GM18517 (cell line): ENCODE data around the gene LCOR.

Source experiments
- ATAC-seq: cut with Tn5 transposase; IDR thresholded peaks from one replicate; pipeline ENCODE4 v1.9.1; 2021; ENCODE audit warnings: mild to moderate bottlenecking, moderate library complexity; ENCODE audit not compliant: unreplicated experiment

Gene LCOR

DNA sequence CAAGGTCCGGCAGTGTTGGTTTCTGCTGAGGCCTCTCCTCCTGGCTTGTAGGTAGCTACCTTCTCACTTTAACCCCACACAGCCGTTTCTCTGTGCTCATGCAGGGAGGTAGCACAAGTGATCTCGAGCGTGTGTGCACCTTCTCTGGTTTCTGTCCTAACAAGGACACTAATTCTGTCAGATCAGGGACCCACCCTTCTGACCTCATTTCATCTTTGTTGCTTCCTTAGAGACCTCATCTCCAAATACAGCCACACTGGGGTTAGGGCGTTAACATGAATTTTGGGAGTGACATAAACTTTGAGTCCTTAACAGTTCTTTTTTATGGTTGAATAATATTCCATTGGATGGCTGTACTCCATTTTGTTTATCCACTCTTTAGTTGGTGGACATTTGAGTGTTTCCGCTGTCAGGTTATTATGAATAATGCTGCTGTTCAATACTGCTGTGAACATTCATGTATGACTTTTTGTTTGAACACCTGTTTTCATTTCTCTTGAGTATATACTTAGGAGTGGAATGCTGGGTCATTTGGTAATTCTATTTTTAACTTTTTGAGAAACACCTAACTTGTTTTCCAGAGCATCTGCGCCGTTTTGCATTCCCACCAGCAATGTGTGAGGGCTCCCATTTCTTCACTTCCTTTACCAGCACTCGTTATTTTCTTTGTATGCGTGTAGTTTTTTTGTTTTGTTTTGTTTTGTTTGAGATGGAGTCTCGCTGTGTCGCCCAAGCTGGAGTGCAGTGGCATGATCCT is 57.5 kb downstream of the LCOR start:
- no peak for ATAC-seq

DNA sequence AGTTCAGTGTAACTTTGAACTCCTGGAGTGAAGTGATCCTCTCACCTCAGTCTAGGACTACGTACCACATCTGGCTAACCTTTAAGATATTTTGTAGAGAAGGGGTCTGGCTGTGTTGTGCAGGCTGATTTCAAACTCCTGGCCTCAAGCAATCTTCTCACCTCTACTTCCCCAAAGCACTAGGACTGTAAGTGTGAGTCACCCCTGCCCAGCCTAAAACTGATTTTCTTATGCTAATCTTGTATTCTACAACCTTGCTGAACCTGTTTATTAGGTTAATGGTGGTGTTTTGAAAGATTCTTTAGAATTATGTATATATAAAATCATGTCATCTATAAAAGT is 58.0 kb downstream of the LCOR start:
- ATAC-seq = no peak

DNA sequence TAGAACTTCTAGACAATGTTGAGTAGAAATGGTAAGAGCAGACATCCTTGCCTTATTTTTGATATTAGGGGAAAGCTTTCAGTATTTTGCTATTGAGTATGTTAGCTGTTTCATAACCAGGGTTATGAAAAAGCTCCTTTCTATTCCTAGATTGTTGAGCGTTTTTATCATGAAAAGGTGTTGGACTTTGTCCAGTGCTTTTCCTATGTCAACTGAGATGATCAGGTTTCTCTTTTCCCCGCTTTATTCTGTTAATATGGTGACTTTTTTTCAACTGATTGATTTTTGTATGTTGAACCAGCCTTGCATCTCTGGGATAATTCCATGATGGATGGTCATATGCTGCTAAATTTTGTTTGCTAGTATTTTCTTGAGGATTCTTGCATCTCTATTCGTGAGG is 58.5 kb downstream of the LCOR start:
- no peak for ATAC-seq

DNA sequence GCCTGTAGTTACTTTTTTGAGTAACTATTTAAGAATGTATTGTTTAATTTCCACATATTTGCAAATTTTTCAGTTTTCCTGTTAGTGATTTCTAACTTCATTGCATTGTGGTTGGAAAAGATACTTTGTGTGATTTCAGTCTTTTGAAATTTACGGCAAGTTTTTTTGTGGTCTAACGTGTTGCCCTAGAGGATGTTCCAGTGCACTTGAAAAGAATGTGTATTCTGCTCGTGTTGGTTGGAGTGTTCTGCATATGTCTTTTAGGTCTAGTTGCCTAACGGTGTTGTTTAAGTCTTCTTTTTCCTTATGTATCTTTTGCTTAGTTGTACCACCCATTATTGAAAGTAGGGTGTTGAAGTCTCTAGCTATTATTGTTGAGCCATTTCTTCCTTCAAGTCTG is 59.7 kb downstream of the LCOR start:
- no peak for ATAC-seq

DNA sequence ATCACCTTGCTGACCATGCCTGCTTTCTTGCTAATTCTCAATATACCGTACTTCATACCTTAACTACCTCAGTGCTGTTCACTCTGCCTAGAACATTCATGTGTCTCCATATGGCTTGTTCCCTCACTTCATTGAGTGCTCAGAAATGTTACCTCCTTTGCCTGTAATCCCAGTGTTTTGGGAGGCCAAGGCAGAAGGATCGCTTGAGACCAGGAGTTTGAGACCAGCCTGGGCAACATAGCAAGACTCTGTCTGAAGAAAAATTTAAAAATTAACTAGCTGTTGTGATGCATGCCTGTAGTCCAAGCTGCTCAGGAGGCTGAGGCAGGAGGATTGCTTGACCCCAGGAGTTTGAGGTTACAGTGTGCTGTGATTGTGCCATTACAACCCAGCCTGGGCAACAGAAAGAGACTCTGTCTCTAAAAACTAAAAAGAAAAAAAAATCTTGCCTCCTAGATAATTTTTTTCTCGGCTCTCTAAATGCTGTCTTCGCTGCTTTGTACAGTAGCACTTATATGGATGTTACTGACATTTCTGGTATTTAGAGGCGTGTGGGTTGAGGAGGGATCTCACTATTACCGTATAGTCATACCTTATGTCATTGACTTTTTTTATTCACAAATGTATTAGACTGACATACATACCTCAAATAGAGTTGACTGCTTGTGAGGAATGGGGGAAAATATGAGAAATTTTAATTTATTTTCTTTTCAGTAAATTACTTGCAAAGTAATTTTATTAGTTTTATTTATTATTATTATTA is 63.7 kb downstream of the LCOR start:
- no peak for ATAC-seq

DNA sequence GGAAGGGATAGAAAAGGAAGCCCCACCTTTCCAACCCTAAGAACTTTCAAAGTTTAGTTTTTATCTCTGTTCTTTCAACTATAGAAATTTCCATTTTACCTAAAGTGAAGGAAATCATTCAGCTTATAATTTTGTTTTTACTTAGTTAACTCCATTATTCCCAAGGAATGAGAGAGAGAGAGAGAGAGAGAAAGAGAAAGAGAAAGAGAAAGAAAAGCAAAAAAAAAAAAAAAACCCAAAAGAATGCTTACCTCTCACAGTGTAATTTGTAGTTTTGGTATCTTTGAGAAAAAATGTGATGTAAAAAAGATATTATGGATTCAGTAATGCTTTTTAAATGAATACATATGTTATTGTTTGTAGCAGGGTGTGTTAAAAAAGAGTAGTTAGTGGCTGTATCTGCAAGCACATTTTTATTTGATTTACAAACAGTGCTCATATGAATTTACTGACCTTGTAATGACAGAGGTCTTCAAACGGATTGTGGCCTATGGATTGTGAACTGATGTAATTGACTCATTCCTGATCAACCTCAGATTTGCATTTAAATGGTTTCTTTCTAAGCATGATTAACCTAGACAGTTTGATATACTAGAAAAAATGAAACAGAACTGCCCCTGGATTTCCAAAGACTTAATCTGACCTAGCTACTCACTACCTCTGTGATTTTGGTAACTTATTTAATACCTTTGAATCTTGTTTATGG is 64.9 kb downstream of the LCOR start:
- ATAC-seq = no peak

DNA sequence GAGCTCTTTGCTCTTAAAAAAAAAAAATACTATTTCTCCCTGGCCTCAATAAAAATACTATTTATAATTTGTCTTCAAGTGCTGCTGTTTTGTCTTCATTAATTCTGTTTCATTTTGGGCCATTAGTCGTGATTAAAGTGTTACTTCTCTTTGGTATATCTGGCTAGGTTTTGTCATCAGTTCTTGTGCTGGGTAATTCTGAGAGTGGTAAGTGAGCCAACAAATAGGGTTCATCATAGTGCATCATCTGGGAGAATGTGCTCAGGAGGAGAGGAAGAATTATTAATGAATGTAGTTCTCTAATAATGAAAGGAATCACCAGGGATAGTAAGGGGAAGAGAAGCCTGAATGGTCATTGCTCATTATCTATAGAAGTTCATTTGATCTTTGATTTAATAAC is 70.0 kb downstream of the LCOR start:
- no peak for ATAC-seq

DNA sequence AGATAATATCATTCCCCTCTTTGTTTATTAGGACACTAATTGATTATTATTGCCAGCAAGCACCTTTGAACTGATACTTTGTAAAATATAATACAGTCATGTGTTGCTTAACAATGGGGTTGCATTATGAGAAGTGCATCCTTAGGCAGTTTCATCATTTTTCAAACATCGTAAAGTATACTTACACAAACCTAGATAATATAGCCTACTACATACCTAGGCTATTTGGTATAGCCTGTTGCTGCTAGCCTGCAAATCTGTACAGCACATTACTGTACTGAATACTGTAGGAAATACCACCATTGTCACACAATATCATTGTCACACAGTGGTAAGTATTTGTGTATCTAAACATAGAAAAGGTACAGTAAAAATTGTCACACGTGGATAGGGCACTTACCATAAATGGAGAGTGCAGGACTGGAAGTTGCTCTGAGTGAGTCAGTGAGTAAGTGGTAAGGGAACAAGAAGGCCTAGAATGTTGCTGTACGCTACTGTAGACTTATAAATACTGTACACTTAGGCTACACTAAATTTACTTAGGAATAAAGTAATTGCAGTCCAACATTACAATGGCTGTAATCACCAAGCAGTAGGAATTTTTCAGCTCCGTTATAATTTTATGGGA is 70.7 kb downstream of the LCOR start:
- no peak for ATAC-seq

DNA sequence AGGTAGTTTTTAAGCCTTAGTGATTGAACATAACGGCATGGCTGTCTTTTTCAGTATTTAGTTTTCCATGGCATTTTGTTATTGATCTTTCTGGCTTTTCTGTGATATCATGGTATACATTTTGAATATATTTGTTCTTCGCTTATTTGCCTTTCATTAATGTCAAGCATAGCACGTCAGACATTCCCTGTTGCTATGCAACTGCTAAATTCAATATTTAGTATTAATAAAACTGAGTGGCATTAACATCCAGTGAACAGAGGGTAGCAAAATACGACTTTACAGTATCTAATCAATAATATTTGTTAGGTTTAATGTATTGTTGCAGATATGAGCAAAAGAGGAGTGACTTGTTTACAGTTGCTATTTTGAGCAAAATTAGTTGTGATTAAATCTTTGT is 72.5 kb downstream of the LCOR start:
- no peak for ATAC-seq

DNA sequence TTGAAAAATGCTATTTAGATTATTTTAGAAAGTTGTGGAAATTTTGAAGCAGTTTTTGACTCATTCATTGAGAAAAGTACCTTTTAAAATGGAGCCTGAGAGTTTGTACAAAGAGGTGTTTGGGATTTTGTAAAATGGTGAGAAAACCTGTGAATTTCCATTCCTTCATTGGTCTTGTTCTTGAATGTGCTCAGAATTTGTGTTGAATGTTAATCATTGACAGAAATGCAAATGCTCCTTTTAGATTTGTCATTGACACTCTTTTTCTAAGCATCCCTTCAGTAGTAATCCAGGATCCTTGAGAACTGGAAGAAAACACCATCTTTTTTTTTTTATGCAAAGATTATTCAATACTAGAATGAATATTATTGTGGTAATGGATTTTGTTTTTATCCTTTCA is 74.8 kb downstream of the LCOR start:
- ATAC-seq = no peak

DNA sequence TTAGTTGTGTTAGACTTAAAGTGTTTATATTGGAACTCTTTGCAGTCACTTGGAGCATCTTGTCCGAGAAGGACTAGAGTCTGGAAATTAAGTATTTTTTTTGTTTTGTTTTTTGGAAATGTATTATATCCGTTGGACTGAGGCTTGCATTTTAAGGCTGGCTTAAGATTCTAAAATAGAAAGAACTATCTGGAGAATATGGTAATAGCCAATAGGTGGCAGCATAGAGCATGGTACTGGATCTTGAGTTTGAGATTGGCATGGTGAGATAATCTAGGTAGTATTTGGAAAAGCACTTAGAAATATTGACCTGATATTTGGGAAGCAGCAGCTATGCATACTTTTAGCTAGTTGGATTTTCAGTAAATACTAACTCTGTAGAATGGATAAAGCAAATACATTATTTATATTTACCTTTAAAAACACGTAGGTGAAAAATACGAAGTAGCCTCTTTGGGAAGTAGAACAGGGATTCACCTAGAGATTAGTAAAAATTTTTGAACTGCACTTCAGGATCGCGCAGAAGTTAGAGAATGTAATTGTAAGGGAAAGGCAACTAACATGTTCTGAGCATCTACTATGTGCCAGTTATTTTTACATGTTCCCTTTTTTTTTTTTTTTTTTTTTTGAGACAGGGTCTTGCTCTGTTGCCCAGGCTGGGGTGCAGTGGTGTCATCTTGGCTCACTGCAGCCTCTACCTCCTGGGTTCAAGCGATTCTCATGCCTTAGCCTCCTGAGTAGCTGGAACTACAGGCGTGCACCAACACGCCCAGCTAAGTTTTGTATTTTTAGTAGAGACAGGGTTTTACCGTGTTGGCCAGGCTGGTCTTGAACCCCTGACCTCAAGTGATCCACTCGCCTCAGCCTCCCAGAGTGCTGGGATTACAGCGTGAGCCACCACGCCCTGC is 78.6 kb downstream of the LCOR start:
- no peak for ATAC-seq

DNA sequence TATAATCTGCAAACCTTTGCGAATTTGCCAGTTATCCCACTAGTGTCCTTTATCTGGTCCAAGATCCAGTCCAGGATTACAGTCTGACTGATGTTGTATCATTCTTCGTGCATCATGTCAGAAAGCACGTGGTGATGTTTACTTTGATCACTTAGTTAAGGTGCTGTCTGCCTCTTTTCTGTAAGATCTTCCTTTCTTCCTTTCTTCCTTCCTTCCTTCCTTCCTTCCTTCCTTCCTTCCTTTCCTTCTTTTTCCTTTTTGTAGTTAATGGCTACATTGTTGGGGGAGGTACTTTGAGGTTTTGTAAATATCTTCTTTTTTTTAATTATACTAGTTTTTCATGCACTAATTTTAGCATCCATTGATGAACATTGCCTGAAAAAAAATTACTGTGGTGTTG is 80.3 kb downstream of the LCOR start:
- ATAC-seq = no peak

DNA sequence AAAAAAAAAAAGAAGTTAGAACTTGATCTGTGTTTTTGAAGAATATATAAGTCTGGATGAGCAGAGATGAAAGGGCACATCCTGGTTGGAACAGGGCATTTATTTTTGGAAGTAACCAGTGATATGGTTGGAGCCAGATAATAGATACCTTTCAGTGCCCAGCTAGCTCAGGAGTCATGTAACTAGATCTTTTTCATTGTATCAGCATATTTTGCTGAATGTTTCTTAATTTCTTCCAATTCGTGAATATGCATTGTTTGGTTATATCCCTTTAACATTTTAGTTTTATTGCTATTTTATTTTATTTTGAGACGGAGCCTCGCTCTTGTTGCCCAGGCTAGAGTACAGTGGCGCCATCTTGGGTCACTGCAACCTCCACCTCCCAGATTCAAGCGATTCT is 81.8 kb downstream of the LCOR start:
- ATAC-seq = no peak

DNA sequence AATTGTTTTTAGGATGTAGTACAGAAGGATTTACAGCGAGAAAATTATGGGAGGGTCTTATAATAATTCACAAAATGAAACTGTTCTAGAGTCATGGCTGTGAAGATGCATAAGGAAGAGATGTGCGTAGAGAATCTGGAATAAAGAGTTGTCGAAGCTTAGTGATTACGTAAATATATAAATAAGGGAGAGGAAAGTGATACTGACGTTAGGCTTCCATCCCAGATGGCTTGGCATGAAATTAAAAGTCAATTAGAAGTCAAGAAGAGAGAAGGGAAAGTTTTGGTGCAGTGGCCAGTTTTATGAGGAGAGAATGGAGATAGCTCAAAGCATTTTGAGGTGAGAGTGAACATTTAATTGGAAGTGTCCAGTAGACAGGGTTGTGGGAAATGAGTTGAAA is 85.5 kb downstream of the LCOR start:
- no peak for ATAC-seq

DNA sequence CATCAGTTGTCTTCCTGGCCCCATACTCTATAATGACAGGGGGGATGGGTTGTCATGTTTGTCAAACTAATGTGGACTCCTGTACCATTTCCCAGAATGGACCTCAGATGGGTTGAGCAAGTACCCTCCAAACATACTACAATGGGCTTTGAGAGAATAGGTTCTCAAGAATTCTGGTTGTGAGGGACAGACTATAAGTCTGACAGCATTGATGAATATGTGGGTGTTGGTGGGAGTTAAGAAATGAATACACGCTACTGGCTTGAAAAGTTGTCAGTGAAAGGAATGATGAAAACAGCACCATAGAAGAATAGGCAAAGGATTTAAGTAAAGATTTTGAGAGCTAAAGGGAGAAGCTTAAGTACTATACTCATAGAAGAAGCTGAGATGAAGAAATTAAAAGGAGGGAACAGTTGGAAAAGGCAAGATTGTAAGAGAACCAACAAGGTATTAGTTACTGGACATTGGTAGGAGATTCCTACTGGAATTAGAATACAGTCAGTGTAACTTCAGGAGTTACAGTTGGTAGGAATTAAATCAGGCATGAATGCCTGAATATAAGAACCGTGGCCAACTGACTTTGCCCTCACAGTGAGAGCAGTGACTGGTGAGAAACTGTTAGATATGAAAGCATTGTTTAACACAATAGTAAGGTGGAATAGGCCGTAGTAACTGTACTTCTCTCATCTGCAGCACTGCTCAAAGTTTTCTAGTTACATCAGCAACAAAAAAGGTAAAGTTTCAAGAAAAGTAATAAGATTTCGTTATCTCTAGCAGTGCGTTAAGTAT is 86.3 kb downstream of the LCOR start:
- ATAC-seq = no peak

DNA sequence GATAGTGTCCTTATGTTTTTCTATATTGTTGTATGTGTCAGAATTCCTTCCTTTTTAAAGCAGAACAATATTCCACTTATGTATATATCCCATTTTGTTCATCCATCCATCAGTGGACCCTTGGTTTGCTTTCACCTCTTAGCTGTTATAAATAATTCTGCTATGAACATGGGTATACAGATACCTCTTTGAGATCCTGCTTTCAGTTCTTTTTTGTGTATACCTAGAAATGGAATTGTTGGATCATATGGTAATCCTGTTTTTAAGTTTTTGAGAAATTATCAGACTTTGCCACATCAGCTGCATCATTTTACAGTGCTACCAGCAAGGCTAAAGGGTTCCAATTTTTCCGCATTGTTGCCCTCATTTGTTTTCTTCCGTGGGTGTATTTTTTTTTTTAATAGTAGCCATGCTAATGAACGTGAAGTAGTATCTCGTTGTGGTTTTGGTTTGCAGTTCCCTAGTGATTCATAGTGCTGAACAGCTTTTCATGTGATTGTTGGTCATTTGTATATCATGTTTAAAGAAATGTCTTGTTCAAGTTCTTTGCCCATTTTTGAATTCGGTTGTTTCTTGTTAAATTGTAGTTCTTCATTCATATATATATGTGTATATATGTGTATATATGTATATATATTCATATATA is 87.8 kb downstream of the LCOR start:
- no peak for ATAC-seq

DNA sequence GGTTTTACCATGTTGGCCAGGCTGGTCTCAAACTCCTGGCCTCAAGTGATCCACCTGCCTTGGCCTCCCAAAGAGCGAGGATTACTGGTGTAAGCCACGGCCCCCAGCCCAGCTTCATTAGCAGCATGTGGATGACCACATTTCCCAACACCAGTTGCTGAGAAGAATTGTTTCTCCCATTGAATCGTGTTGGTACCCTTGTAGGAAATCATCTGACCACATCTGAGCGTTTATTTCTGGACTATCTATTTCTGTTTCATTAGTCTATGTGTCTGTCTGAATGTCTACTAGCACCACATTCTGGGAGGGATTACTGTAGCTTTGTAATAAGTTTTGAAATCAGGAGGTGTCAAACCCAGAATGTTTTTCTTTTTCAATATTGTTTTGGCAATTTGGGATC is 89.6 kb downstream of the LCOR start:
- ATAC-seq = no peak

DNA sequence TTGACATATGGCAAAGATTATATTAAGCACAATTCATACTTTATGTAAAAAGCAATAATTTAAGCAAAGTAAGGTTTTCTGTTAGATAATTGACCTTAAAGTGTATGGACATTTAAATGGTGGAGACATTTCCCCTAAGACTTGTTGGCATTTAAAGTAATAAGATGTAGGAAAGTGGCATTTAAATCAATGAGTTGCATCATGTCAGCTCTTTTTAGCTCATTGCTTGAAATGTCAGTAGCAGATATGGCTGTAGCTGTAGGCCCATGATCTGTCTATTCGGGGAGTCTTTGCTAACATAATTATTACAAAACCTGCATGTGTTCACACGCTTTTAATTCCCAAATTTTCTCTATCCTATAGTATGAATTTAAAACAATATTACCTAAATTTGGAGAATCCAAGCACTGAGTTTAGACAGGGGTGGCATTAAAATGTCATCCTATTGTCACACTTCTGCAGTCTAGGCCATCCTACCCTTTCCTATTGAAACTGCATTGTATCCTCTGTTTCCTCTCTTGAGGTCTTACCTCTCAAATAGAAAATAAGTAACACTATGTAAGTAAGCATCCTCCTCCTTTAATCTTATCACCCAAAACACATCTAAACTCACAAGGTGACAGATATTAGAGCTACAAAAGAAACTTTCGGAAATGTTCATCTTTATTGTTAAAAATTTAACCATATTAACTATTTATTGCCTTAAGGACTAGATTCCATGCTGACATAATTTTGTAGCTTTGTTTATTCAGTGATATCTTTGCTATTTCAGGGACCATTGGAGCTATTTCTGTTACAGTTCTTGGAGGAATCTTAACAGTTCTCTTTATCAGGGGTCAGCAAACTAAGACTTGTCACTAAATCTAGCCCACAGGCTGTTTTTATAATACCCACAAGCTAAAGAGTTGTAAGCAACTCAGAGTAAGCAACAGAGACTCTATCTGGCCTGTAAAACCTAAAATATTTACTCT is 91.2 kb downstream of the LCOR start:
- no peak for ATAC-seq
